Left renal cortex interstitium (tissue), 4 donors: Measurements from ENCODE around the gene CAPZA1. TPM values are rescaled to one million over a fixed set of nuclear protein-coding genes. Genes with fewer than 3 reads are reported as not detected.

Source experiments
- DNase-seq, 4 donors: peaks; one replicate each; pipeline ENCODE4 v3.0.0-alpha.2; 2013; ENCODE audit warnings: low read depth in 4 of 4, low spot score in 2 of 4, missing footprints in 1 of 4
- polyA plus RNA-seq, 4 donors: library from polyadenylated mRNA; unstranded; fragments of 120-200 nt; gene quantifications; one replicate each; pipeline ENCODE4 v1.2.1, GENCODE V29; 2013; ENCODE audit not compliant: insufficient read length in 4 of 4

The CAPZA1 gene
- polyA plus RNA-seq, 4 donors: 125 to 145 (median 132) TPM

GRCh38 chr1:112698366-112699310 lies 79.0 kb downstream of the CAPZA1 start:
- no peak for DNase-seq

- DNase-seq: no peak
Measured at GRCh38 chr1:112699425-112700144, 80.0 kb downstream of the CAPZA1 start.

GRCh38 chr1:112700290-112701226 lies 80.9 kb downstream of the CAPZA1 start:
- peak in 2 of 4 donors; percentile 89 to 91 for DNase-seq

- DNase-seq: no peak
Measured at GRCh38 chr1:112701227-112702066, 81.8 kb downstream of the CAPZA1 start.

- DNase-seq: no peak
Measured at GRCh38 chr1:112702067-112702395, 82.4 kb downstream of the CAPZA1 start.

GRCh38 chr1:112702420-112703261 lies 83.0 kb downstream of the CAPZA1 start:
- DNase-seq: no peak

GRCh38 chr1:112703706-112704105 lies 84.1 kb downstream of the CAPZA1 start:
- DNase-seq: no peak

GRCh38 chr1:112704391-112704933 lies 84.8 kb downstream of the CAPZA1 start:
- DNase-seq: no peak

GRCh38 chr1:112704934-112705627 lies 85.4 kb downstream of the CAPZA1 start:
- peak in 2 of 4 donors; percentile 93 to 97 for DNase-seq

GRCh38 chr1:112706505-112707220 lies 87.0 kb downstream of the CAPZA1 start, which contains the start of gene RHOC:
RHOC (minus strand) TSS chr1:112707127; CDS start chr1:112703799, 3,328 bp downstream.
- no peak for DNase-seq

GRCh38 chr1:112707221-112708001 lies 87.8 kb downstream of the CAPZA1 start:
- peak in 1 of 4 donors; percentile 82 for DNase-seq

- DNase-seq: no peak
Measured at GRCh38 chr1:112708002-112708448, 88.4 kb downstream of the CAPZA1 start.

- no peak for DNase-seq
Measured at GRCh38 chr1:112708489-112708888, 88.9 kb downstream of the CAPZA1 start.

GRCh38 chr1:112710159-112710558 lies 90.5 kb downstream of the CAPZA1 start:
- DNase-seq: no peak

GRCh38 chr1:112710586-112710985 lies 91.0 kb downstream of the CAPZA1 start:
- DNase-seq: no peak

GRCh38 chr1:112711041-112711440 lies 91.4 kb downstream of the CAPZA1 start:
- no peak for DNase-seq
